Heart left ventricle (tissue), 16 donors: Measurements from ENCODE around the gene FGA. TPM values are rescaled to one million over a fixed set of nuclear protein-coding genes. Genes with fewer than 3 reads are reported as not detected.

Experiments used
- ATAC-seq, 4 donors: fragments of 200-7000 bp; cut with Tn5 transposase; one replicate each; pipeline ENCODE4 v1.9.1; 2020 to 2022; ENCODE audit warnings: moderate library complexity in 4 of 4, mild to moderate bottlenecking in 3 of 4, moderate number of reproducible peaks in 1 of 4
- DNase-seq, 5 donors: peaks; one replicate each; pipeline ENCODE4 v3.0.0-alpha.2; 2020
- H3K27ac ChIP-seq, 12 donors: fragments of 200-600 bp; sonication (generic) in 4 of 12; one replicate each; pipeline versions ENCODE4 v1.5.0 to v1.8.0; 2016 to 2022; ENCODE audit warnings: mild to moderate bottlenecking in 2 of 12
- H3K27me3 ChIP-seq, 9 donors: fragments of 200-600 bp; sonication (generic) in 2 of 9; one replicate each; pipeline versions ENCODE4 v1.5.1 to v1.8.0; 2016 to 2022; ENCODE audit warnings: mild to moderate bottlenecking in 3 of 9
- H3K36me3 ChIP-seq, 9 donors: fragments of 200-600 bp; sonication (generic) in 2 of 9; one replicate each; pipeline versions ENCODE4 v1.5.0 to v1.8.0; 2018 to 2022; ENCODE audit warnings: mild to moderate bottlenecking in 2 of 9
- H3K4me1 ChIP-seq, 12 donors: fragments of 200-600 bp; sonication (generic) in 4 of 12; one replicate each; pipeline versions ENCODE4 v1.5.0 to v1.8.0; 2016 to 2022; ENCODE audit warnings: mild to moderate bottlenecking in 3 of 12
- H3K4me3 ChIP-seq, 12 donors: fragments of 200-600 bp; sonication (generic) in 4 of 12; one replicate each; pipeline versions ENCODE4 v1.5.0 to v1.8.0; 2017 to 2022; ENCODE audit warnings: mild to moderate bottlenecking in 9 of 12, moderate library complexity in 4 of 12
- H3K9me3 ChIP-seq, 12 donors: fragments of 200-600 bp; sonication (generic) in 4 of 12; one replicate each; pipeline versions ENCODE4 v1.5.0 to v1.8.0; 2016 to 2022; ENCODE audit warnings: mild to moderate bottlenecking in 1 of 12
- POLR2A ChIP-seq, 2 donors: fragments of 450-650 bp; IDR thresholded peaks; one replicate each; pipeline ENCODE4 v1.6.1; 2017; ENCODE audit warnings: antibody characterized with exemption in 2 of 2, mild to moderate bottlenecking in 2 of 2, moderate library complexity in 2 of 2
- WGBS, 4 donors: extraction: QIAGEN DNeasy Blood & Tissue Kit in 2 of 4; methylation state at CpG; one replicate each; pipeline versions ENCODE4 v1.1.5 to v1.1.7; 2013 to 2018; 5-methylcytosine and 5-hydroxymethylcytosine counted together
- intact Hi-C, 10 donors: fragments of 100-400 bp; cut with DNase I; formaldehyde crosslinking; loops; one replicate each; pipeline versions ENCODE4 v1.11.1 to v1.14.2; 2022
- polyA plus RNA-seq, 2 donors: library from polyadenylated mRNA; stranded (reverse); fragments of 200-250 nt; gene quantifications; one replicate each; pipeline ENCODE4 v1.2.3, GENCODE V29; 2013
- total RNA-seq, 9 donors: library from RNA; depleted of rRNA in 2 of 9; stranded (reverse); fragments of >200 nt in 2 of 9; fragmentation: NEBNext Ultra II Directional in 3 of 9; extraction: Animal tissue kit (Norgen Biotek cat#: 25700) in 3 of 9; gene quantifications; one replicate each; pipeline versions ENCODE4 v1.1.0 to v1.2.4, GENCODE V29; 2016 to 2023
- TF ChIP-seq, protein P1 (sequence below), 12 donors: fragments of 200-600 bp; sonication (generic) in 4 of 12; IDR thresholded peaks; one replicate each; pipeline versions ENCODE4 v1.5.0 to v1.8.0; 2018 to 2022; ENCODE audit warnings: antibody characterized with exemption in 12 of 12, mild to moderate bottlenecking in 5 of 12
- donor health status: ischemic (EF 13 %, LVEDD 7.1; RV severe dilation, severe dysfunction).
- donor health status: healthy with polysubstance abuse.
- donor health status: DM: no; HTN: yes; CAD: no.
- donor health status: DM: no; HTN: no; CAD: no.
- donor health status: ischemic (EF 25% LVEDD 6.9; RV normal size, moderate dysfunction).
- donor health status: ischemic (EF 25% LVEDD 5.7; RV mildly dilated, moderate dysfunction).
- donor health status: healthy.
- donor health status: DM: yes; HTN: yes; CAD: no.
- donor health status: ischemic (EF 35%, LVEDD 5.7; RV mildly dilated, moderate dysfunction).
- donor health status: nonischemic (EF 11% LVEDD 7.7; RV severe dilation, severe dysfunction).
- donor health status: DM: yes; HTN: yes; CAD: no.
- donor health status: PGD.
- donor health status: ischemic (EF 29% LVEDD 5.4; RV normal size, mild dysfunction).
- donor health status: nonischemic (EF 23%, LVEDD 6.1; RV moderate dilation, normal function).

Gene FGA
- total and polyA plus RNA-seq, 11 donors: 0.25 to 0.77 (median 0.32) TPM; not detected in 8

DNA sequence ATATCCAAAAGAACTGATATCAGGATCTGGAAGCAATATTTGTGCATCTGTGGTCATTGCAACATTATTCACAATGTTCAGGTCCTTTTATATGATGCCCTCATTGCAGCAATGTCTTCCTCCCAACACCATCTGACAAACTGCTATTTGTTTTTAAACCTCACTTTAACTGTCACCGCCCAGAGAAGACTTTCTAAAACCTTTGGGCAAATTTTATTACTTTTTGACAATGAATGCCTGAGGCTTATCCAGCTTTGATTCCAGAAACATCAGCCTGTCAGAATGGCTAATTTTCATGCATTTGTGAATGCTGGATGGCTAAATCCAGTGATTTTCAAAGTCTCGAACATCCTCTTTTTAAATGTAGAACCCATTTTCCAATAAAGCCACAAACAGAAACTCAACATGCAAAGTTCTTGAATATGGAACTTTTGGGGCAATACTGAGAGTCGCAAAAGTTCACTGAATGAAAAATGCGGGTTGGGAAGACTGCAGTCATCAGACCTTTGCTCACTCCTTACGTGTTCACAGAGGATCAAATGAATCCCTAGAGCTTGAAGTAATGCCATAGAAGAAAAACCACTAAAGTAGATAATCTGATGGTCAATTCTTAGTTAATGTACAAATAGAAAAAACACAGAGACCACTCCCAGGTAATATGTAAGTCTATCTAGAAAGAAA is 17.2 kb downstream of the FGA start:
- intact Hi-C loops: no loop called here
- WGBS, 4 donors: 79 to 88% (median 80%) methylated on average over 5 of the region's 5 CpGs
- peaks cover 0 to 17% (median 0%) of the 10 kb centered on the region in 9 donors for H3K27me3 ChIP-seq
- no peak for DNase-seq
- no peak overlapping the region for H3K27ac ChIP-seq
- ATAC-seq: no peak
- no peaks in the 10 kb centered on the region for H3K4me1 ChIP-seq
- H3K4me3 ChIP-seq: no peak overlapping the region
- no peaks in the 10 kb centered on the region for H3K36me3 ChIP-seq
- TF ChIP-seq POLR2A (IDR thresholded peaks at IDR 0.05): no peak
- TF ChIP-seq, protein P1, sequence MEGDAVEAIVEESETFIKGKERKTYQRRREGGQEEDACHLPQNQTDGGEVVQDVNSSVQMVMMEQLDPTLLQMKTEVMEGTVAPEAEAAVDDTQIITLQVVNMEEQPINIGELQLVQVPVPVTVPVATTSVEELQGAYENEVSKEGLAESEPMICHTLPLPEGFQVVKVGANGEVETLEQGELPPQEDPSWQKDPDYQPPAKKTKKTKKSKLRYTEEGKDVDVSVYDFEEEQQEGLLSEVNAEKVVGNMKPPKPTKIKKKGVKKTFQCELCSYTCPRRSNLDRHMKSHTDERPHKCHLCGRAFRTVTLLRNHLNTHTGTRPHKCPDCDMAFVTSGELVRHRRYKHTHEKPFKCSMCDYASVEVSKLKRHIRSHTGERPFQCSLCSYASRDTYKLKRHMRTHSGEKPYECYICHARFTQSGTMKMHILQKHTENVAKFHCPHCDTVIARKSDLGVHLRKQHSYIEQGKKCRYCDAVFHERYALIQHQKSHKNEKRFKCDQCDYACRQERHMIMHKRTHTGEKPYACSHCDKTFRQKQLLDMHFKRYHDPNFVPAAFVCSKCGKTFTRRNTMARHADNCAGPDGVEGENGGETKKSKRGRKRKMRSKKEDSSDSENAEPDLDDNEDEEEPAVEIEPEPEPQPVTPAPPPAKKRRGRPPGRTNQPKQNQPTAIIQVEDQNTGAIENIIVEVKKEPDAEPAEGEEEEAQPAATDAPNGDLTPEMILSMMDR (IDR thresholded peaks at IDR 0.05): no peak
- H3K9me3 ChIP-seq: no peaks in the 10 kb centered on the region

DNA sequence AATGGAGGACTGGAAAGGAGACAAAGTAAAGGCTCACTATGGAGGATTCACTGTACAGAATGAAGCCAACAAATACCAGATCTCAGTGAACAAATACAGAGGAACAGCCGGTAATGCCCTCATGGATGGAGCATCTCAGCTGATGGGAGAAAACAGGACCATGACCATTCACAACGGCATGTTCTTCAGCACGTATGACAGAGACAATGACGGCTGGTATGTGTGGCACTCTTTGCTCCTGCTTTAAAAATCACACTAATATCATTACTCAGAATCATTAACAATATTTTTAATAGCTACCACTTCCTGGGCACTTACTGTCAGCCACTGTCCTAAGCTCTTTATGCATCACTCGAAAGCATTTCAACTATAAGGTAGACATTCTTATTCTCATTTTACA is 21.0 kb downstream of the FGA start:
- intact Hi-C loops: loop anchor here in 1 of 10 donors (10.0 kb wide), 1 partner anchor 195 kb away; no protein-coding TSS in a partner anchor
- no peak overlapping the region for H3K4me3 ChIP-seq
- DNase-seq (no peak), ATAC-seq (no peak)
- no peaks in the 10 kb centered on the region for H3K36me3 ChIP-seq
- no peaks in the 10 kb centered on the region for H3K27me3 ChIP-seq
- WGBS, 4 donors: 86 to 89% (median 88%) methylated on average over 5 of the region's 5 CpGs
- TF ChIP-seq, protein P1 (IDR thresholded peaks at IDR 0.05): no peak
- TF ChIP-seq POLR2A (IDR thresholded peaks at IDR 0.05): no peak
- H3K4me1 ChIP-seq: no peaks in the 10 kb centered on the region
- no peaks in the 10 kb centered on the region for H3K9me3 ChIP-seq
- no peak overlapping the region for H3K27ac ChIP-seq

DNA sequence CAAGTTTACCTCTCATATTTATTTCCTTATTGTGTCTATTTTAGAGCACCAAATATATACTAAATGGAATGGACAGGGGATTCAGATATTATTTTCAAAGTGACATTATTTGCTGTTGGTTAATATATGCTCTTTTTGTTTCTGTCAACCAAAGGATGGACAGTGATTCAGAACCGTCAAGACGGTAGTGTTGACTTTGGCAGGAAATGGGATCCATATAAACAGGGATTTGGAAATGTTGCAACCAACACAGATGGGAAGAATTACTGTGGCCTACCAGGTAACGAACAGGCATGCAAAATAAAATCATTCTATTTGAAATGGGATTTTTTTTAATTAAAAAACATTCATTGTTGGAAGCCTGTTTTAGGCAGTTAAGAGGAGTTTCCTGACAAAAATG is 21.5 kb downstream of the FGA start:
- H3K4me1 ChIP-seq: no peaks in the 10 kb centered on the region
- no peaks in the 10 kb centered on the region for H3K36me3 ChIP-seq
- no peaks in the 10 kb centered on the region for H3K27me3 ChIP-seq
- intact Hi-C loops: loop anchor here in 1 of 10 donors (10.0 kb wide), 1 partner anchor 196 kb away; no protein-coding TSS in a partner anchor
- no peak overlapping the region for H3K4me3 ChIP-seq
- DNase-seq (no peak), ATAC-seq (no peak)
- no peak for TF ChIP-seq POLR2A (IDR thresholded peaks at IDR 0.05)
- TF ChIP-seq, protein P1 (IDR thresholded peaks at IDR 0.05): no peak
- 48 to 63% (median 55%) methylated on average over 3 of the region's 3 CpGs for WGBS, 4 donors
- no peak overlapping the region for H3K27ac ChIP-seq
- H3K9me3 ChIP-seq: no peaks in the 10 kb centered on the region

DNA sequence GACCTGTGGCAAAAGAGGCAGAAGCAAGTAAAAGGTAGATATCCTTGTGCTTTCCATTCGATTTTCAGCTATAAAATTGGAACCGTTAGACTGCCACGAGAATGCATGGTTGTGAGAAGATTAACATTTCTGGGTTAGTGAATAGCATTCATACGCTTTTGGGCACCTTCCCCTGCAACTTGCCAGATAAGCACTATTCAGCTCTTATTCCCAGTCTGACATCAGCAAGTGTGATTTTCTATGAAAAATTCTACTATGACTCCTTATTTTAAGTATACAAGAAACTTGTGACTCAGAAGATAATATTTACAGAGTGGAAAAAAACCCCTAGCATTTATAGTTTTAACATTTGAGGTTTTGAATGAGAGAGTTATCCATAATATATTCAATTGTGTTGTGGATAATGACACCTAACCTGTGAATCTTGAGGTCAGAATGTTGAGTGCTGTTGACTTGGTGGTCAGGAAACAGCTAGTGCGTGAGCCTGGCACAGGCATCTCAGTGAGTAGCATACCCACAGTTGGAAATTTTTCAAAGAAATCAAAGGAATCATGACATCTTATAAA is 23.8 kb downstream of the FGA start:
- H3K9me3 ChIP-seq: no peaks in the 10 kb centered on the region
- TF ChIP-seq, protein P1 (IDR thresholded peaks at IDR 0.05): no peak
- TF ChIP-seq POLR2A (IDR thresholded peaks at IDR 0.05): no peak
- DNase-seq: no peak
- H3K4me3 ChIP-seq: no peak overlapping the region
- intact Hi-C loops: loop anchor here in 1 of 10 donors (10.0 kb wide), 1 partner anchor 198 kb away; no protein-coding TSS in a partner anchor
- no peaks in the 10 kb centered on the region for H3K27me3 ChIP-seq
- no peak overlapping the region for H3K27ac ChIP-seq
- no peak for ATAC-seq
- 69 to 75% (median 73%) methylated on average over 5 of the region's 5 CpGs for WGBS, 4 donors
- H3K36me3 ChIP-seq: no peaks in the 10 kb centered on the region
- no peaks in the 10 kb centered on the region for H3K4me1 ChIP-seq
